ENCODE data around the gene PSMA4.

- TF ChIP-seq CTCF (IDR thresholded peaks at IDR 0.05) (no peak), EZH2 (IDR thresholded peaks at IDR 0.05; ENCODE audit: borderline replicate concordance, insufficient read depth, low read depth, low read length, poor library complexity, severe bottlenecking) (no peak)
These were observed 30.5 kb downstream of the PSMA4 start for GRCh38 chr15:78570710-78571109.

Data from B cell (primary cell).